ENCODE data around the gene SERPINA5. TPM values are rescaled to one million over a fixed set of nuclear protein-coding genes. Genes with fewer than 3 reads are reported as not detected.
A peak's percentile ranks its signal among the peaks of the same experiment; 100 is the strongest.

The SERPINA5 gene
- total and polyA plus RNA-seq, 2 of the 13 experiments (the other 11 are each of a cell fraction or from before 2014, with no cell fraction given), result 449 to 498 TPM

DNA sequence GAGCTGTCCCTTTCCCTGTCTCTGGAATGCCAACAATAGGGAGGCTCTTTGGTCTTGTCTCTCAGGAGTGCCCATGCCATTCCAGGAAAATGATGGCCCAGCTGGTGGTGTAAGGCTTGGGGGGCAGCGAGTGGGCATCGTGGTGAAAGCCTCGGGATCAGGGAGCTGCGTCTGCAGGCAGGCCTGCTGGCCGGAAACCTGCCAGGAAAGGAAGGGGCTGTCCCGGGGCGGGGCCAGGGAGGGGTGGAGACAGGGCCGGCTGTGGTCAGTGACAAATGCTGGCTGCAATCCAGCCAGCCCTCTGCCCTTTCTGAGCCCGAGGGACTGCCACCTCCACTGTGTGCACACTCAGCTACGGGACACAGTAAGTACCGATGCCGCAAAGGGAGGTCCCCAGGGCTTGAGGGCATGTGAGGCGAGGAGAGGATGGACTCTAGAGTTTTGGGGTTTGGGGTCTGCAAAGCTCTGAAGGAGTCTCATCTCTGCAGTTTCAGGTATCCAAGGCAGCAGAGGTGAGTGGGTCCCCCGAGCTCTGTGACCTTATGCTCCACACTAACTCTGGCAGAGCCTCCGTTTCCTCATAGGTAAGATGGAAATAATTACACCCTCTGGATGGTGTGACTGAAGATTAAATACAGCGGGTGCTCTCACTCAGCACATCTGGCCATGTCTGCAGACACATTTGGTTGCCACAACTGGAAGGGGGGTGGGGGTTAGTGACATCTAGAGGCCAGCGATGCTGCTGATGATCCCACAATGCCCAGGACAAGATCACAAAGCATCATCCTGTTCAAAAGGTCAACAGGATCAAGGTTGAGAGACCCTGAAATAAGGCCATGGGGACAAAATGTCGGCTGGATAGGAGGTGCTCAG is at the start of gene SERPINA5 (continued):
- no peak for TF ChIP-seq ZNF572 (CRISPR knock-in tag; IDR thresholded peaks at IDR 0.05)
- peak; percentile 15; the same call in 1 of the 2 replicates for TF ChIP-seq HOXA3 (CRISPR knock-in tag; IDR thresholded peaks at IDR 0.05)
- peak; percentile 76 for TF ChIP-seq HNF4A (CRISPR knock-in tag; IDR thresholded peaks at IDR 0.05)
- TF ChIP-seq, protein P1, sequence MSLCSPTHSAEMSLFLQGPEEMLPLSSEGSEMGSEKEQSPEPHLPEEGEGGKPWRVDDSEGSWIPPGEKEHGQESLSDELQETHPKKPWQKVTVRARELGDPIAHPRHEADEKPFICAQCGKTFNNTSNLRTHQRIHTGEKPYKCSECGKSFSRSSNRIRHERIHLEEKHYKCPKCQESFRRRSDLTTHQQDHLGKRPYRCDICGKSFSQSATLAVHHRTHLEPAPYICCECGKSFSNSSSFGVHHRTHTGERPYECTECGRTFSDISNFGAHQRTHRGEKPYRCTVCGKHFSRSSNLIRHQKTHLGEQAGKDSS (CRISPR knock-in tag; IDR thresholded peaks at IDR 0.05; ENCODE audit: borderline replicate concordance, low read depth), result no peak
- no peak for TF ChIP-seq NFE2L2 (IDR thresholded peaks at IDR 0.05; ENCODE audit: low read length)
- TF ChIP-seq ZNF761 (CRISPR knock-in tag; conservative IDR thresholded peaks at IDR 0.05), result 0 out of 2 replicates have a peak, but pooled peaks have one; percentile 76
- no peak; the same call in 1 of the 2 replicates for TF ChIP-seq ZNF660 (CRISPR knock-in tag; IDR thresholded peaks at IDR 0.05; ENCODE audit: borderline replicate concordance, low read depth)
- no peak for TF ChIP-seq NFE2 (CRISPR knock-in tag; IDR thresholded peaks at IDR 0.05)
- TF ChIP-seq, protein P2, sequence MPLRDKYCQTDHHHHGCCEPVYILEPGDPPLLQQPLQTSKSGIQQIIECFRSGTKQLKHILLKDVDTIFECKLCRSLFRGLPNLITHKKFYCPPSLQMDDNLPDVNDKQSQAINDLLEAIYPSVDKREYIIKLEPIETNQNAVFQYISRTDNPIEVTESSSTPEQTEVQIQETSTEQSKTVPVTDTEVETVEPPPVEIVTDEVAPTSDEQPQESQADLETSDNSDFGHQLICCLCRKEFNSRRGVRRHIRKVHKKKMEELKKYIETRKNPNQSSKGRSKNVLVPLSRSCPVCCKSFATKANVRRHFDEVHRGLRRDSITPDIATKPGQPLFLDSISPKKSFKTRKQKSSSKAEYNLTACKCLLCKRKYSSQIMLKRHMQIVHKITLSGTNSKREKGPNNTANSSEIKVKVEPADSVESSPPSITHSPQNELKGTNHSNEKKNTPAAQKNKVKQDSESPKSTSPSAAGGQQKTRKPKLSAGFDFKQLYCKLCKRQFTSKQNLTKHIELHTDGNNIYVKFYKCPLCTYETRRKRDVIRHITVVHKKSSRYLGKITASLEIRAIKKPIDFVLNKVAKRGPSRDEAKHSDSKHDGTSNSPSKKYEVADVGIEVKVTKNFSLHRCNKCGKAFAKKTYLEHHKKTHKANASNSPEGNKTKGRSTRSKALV (CRISPR knock-in tag; IDR thresholded peaks at IDR 0.05), result no peak
- peak; percentile 60; the same call in 1 of the 2 replicates for TF ChIP-seq ZNF510 (CRISPR knock-in tag; IDR thresholded peaks at IDR 0.05; ENCODE audit: low read depth)
- TF ChIP-seq ZNF124 (CRISPR knock-in tag; IDR thresholded peaks at IDR 0.05), result peak; percentile 71; the same call in 1 of the 2 replicates
- no peak for TF ChIP-seq ZNF225 (CRISPR knock-in tag; IDR thresholded peaks at IDR 0.05)
- peak; percentile 52; the same call in 1 of the 2 replicates for TF ChIP-seq MED13 (CRISPR knock-in tag; IDR thresholded peaks at IDR 0.05)
- TF ChIP-seq, protein P3, sequence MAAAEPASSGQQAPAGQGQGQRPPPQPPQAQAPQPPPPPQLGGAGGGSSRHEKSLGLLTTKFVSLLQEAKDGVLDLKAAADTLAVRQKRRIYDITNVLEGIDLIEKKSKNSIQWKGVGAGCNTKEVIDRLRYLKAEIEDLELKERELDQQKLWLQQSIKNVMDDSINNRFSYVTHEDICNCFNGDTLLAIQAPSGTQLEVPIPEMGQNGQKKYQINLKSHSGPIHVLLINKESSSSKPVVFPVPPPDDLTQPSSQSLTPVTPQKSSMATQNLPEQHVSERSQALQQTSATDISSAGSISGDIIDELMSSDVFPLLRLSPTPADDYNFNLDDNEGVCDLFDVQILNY (CRISPR knock-in tag; conservative IDR thresholded peaks at IDR 0.05), result no peak
- peak; percentile 58; the same call in 1 of the 2 replicates for TF ChIP-seq TBX2 (CRISPR knock-in tag; IDR thresholded peaks at IDR 0.05; ENCODE audit: borderline replicate concordance)
- TF ChIP-seq, protein P4, sequence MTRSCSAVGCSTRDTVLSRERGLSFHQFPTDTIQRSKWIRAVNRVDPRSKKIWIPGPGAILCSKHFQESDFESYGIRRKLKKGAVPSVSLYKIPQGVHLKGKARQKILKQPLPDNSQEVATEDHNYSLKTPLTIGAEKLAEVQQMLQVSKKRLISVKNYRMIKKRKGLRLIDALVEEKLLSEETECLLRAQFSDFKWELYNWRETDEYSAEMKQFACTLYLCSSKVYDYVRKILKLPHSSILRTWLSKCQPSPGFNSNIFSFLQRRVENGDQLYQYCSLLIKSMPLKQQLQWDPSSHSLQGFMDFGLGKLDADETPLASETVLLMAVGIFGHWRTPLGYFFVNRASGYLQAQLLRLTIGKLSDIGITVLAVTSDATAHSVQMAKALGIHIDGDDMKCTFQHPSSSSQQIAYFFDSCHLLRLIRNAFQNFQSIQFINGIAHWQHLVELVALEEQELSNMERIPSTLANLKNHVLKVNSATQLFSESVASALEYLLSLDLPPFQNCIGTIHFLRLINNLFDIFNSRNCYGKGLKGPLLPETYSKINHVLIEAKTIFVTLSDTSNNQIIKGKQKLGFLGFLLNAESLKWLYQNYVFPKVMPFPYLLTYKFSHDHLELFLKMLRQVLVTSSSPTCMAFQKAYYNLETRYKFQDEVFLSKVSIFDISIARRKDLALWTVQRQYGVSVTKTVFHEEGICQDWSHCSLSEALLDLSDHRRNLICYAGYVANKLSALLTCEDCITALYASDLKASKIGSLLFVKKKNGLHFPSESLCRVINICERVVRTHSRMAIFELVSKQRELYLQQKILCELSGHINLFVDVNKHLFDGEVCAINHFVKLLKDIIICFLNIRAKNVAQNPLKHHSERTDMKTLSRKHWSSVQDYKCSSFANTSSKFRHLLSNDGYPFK (CRISPR knock-in tag; IDR thresholded peaks at IDR 0.05; ENCODE audit: borderline replicate concordance), result no peak
- TF ChIP-seq, protein P5, sequence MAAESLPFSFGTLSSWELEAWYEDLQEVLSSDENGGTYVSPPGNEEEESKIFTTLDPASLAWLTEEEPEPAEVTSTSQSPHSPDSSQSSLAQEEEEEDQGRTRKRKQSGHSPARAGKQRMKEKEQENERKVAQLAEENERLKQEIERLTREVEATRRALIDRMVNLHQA (CRISPR knock-in tag; IDR thresholded peaks at IDR 0.05), result no peak
- no peak for TF ChIP-seq ADNP (CRISPR knock-in tag; IDR thresholded peaks at IDR 0.05)
- TF ChIP-seq REPIN1 (CRISPR knock-in tag; IDR thresholded peaks at IDR 0.05; ENCODE audit: borderline replicate concordance, low read depth), result peak; percentile 77
- TF ChIP-seq, protein P6, sequence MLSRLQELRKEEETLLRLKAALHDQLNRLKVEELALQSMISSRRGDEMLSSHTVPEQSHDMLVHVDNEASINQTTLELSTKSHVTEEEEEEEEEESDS (CRISPR knock-in tag; IDR thresholded peaks at IDR 0.05; ENCODE audit: borderline replicate concordance), result peak; percentile 75; the same call in 1 of the 2 replicates
- TF ChIP-seq, protein P7, sequence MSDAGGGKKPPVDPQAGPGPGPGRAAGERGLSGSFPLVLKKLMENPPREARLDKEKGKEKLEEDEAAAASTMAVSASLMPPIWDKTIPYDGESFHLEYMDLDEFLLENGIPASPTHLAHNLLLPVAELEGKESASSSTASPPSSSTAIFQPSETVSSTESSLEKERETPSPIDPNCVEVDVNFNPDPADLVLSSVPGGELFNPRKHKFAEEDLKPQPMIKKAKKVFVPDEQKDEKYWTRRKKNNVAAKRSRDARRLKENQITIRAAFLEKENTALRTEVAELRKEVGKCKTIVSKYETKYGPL (CRISPR knock-in tag; IDR thresholded peaks at IDR 0.05), result no peak
